ELF-1 (cell line): Measurements from ENCODE around the gene ELAVL2.

Experiments
- DNase-seq: peaks from one replicate; pipeline ENCODE4 v3.0.0-alpha.2; 2016; ENCODE audit warnings: low read depth, low spot score

The ELAVL2 gene

GRCh38 chr9:23771746-23772384 lies 54.2 kb downstream of the ELAVL2 start:
- DNase-seq: no peak

GRCh38 chr9:23769307-23769935 lies 56.6 kb downstream of the ELAVL2 start:
- no peak for DNase-seq

GRCh38 chr9:23768861-23769260 lies 57.2 kb downstream of the ELAVL2 start:
- DNase-seq: no peak

- no peak for DNase-seq
Measured at GRCh38 chr9:23766613-23767012, 59.4 kb downstream of the ELAVL2 start.

GRCh38 chr9:23765561-23765960 lies 60.5 kb downstream of the ELAVL2 start:
- DNase-seq: no peak

- no peak for DNase-seq
Measured at GRCh38 chr9:23764219-23764618, 61.8 kb downstream of the ELAVL2 start.

GRCh38 chr9:23754551-23754950 lies 71.5 kb downstream of the ELAVL2 start:
- DNase-seq: no peak

GRCh38 chr9:23752859-23753258 lies 73.2 kb downstream of the ELAVL2 start:
- DNase-seq: no peak

GRCh38 chr9:23751633-23752032 lies 74.4 kb downstream of the ELAVL2 start:
- DNase-seq: no peak

- DNase-seq: no peak
Measured at GRCh38 chr9:23750808-23751207, 75.2 kb downstream of the ELAVL2 start.

GRCh38 chr9:23747088-23748075 lies 78.7 kb downstream of the ELAVL2 start:
- no peak for DNase-seq

GRCh38 chr9:23746317-23746716 lies 79.7 kb downstream of the ELAVL2 start:
- DNase-seq: no peak

GRCh38 chr9:23743036-23743435 lies 83.0 kb downstream of the ELAVL2 start:
- no peak for DNase-seq

GRCh38 chr9:23741351-23741750 lies 84.7 kb downstream of the ELAVL2 start:
- no peak for DNase-seq

- no peak for DNase-seq
Measured at GRCh38 chr9:23740531-23740930, 85.5 kb downstream of the ELAVL2 start.

- no peak for DNase-seq
Measured at GRCh38 chr9:23739753-23740152, 86.3 kb downstream of the ELAVL2 start.

GRCh38 chr9:23736293-23736692 lies 89.7 kb downstream of the ELAVL2 start:
- DNase-seq: no peak

- no peak for DNase-seq
Measured at GRCh38 chr9:23733495-23734078, 92.5 kb downstream of the ELAVL2 start.

- no peak for DNase-seq
Measured at GRCh38 chr9:23731353-23731752, 94.7 kb downstream of the ELAVL2 start.

GRCh38 chr9:23730364-23730763 lies 95.7 kb downstream of the ELAVL2 start:
- DNase-seq: no peak

- no peak for DNase-seq
Measured at GRCh38 chr9:23728736-23729135, 97.3 kb downstream of the ELAVL2 start.
